GM18502 (cell line): Measurements from ENCODE around the gene CYB561D1.
A peak's percentile ranks its signal among the peaks of the same experiment; 100 is the strongest.

Experiments used
- ATAC-seq: cut with Tn5 transposase; IDR thresholded peaks from one replicate; pipeline ENCODE4 v1.9.1; 2021; ENCODE audit warnings: mild to moderate bottlenecking; ENCODE audit not compliant: unreplicated experiment, poor library complexity

CYB561D1 gene

DNA sequence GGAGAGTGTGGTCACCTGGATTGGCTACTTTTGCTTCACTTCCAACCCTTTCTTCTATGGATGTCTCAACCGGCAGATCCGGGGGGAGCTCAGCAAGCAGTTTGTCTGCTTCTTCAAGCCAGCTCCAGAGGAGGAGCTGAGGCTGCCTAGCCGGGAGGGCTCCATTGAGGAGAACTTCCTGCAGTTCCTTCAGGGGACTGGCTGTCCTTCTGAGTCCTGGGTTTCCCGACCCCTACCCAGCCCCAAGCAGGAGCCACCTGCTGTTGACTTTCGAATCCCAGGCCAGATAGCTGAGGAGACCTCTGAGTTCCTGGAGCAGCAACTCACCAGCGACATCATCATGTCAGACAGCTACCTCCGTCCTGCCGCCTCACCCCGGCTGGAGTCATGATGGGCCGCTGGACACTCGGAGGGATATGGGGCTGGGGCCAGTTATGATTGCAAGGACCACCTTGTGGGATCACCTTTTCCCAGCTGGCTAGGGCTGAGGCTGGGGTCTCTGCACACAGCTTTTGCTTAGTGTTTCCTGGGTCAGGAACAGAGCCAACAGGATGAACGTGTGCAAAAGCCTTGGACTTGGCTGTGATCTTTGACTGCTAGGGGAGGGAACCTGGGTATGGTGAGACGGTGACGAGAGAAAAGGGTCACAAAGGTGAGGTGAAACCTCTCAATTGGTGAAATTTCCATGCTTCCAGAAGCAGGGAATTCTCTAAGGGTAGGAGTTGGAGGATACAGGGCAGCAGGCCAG, 50.3 kb downstream of the CYB561D1 start:
- no peak for ATAC-seq

DNA sequence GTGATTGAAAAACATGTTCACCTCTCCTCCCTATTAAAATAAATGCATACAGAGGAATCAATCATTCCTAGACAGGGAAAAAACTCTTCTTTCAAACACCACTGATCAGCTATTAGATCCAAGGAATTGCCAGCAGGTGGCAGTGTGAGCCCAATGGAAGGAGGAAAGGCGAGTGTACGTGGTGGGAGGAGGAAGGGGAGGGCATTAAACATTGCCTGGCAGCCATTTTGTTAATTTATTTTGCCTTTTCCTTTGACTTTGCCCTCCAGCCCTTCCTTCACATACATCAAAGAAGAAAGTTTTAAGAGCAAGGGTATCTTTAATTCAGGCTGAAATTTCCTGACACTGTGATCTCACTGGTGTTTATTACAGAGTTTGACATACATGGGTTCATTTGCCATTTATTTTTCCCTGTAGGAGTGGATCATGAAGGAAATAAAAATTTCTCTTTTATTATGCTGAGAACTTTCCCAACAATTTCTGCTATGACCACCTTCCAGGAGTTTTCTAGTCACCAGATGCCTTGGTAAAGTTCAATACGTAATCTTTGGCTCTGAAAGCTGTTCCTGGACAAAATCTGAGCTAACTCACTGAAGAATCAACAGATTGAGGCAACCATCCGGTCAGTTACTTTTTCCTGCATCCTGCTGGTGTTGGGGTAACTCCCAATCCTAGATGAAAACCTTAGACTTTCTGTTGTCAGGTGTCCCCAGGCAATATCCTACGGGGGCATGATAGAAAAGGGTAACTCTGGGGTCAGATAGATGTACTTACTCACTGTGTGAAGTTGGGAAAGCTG, 52.6 kb downstream of the CYB561D1 start:
- peak; percentile 42 for ATAC-seq

DNA sequence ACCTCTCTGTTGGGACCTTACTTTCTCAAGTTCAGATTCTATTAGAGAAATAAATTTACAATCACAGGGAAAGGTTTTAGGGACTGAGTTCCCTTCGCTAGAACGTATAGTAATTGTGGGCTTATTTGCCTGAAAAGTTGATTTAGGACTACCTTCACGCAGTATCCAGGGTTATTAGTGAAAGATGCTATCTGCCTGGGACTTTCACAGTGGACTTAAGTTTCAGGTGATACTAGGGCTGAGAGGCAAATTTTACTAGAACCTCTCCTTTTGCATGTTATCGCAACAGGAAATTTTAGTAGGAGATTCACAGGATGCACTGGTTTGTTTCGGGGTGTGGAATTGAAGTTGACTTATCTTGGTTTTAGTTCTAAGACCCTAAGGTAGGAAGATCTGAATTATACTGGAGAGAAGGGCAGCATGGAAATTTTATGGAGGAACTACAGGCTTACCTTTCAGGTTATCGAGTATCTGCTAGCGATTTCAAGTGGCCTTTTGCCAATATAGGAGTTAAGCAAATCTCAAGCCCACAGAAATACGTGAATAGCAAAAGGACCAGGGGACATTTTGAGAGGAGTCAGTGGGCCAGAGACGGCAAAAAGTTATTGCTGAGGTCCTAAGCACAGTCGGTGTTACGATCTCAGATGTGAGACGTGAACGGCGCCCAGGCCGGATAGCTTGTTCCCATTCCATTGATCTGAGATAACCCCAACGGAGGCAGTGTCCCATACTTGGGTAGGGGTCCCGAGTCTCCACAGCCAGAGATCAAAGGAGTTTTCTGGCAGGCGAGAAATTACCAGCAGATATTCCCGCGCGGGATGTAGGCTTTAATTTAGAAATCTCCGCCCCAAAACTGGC, 53.8 kb downstream of the CYB561D1 start:
- peak; percentile 17 for ATAC-seq

DNA sequence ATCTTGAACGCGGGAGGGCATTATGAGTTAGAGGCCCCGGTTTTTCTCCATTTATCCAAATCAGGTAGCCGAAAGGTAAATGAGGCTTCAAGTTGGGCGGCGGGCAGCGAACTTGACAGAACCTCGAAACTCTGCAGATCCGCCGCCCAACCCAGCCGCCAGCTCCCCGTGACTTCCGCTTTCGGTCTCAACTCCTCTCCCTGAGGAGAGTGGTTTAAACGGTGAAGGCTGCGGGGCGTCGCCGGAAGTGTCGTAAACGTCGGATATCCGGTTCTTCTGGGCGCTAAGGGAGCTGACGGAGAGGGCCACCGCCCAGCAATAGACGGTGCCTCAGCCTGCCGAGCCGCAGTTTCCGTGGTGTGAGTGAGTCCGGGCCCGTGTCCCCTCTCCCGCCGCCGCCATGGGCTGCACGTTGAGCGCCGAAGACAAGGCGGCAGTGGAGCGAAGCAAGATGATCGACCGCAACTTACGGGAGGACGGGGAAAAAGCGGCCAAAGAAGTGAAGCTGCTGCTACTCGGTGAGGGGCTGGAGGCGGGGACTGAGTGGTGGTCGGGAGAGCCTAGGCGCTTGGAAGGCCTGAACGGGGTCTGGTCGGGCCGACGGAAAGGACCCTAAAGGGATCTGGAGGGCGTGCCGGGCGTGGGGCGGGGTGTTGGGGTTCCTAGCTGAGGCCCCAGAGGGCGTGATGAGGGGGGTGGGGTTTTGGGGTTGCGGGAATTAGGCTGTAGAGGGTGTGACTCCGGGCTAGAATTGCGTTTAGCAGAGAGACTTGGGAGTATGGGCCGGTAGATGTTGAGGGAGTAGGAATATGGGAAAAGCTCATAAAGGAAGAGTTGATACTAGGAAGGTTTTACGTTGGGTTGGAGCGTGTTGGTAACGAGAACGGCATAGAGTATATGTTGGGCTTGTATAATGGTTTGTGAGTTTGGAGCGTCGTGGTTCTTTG, 54.7 kb downstream of the CYB561D1 start, which contains the start of gene GNAI3:
Gene GNAI3 (plus strand): TSS at position 295 of the 947 bp plus-strand sequence. CDS start 106 bp downstream, at position 401.
- peak; percentile 87 for ATAC-seq
